ENCODE results near the gene SLC23A3. TPM values are rescaled to one million over a fixed set of nuclear protein-coding genes. Genes with fewer than 3 reads are reported as not detected.

The SLC23A3 gene
- total and polyA plus RNA-seq, 4 donors, result 0.23 to 2.4 (median 0.66) TPM

DNA sequence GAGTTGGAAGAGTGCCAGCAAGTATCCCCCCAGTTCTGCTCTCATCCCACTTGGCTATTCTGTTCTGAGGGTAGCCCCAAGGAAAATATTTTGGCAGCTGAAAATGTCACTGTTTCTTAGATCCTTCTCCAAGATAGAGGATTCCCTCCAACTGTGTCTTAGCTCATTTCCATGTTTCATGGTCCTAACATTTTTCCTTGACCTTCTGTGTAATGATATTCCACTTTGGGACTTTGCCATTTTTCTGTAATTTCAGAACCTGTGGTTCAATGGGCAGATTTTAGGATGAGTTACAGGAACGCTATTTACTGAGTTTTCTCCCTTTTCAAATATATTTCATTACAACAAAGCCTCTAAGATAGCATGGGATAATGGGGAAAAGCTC is 44.0 kb downstream of the SLC23A3 start:
- TF ChIP-seq YY1 (IDR thresholded peaks at IDR 0.05) (no peak), SP1 (IDR thresholded peaks at IDR 0.05) (no peak), HNF4G (IDR thresholded peaks at IDR 0.05) (no peak), EGR1 (IDR thresholded peaks at IDR 0.05; ENCODE audit: low read depth in 2 of 2) (no peak), ZBTB33 (IDR thresholded peaks at IDR 0.05) (no peak), CTCF (IDR thresholded peaks at IDR 0.05; ENCODE audit: low read depth, low read length, missing input control) (no peak), JUND (IDR thresholded peaks at IDR 0.05) (no peak), RXRA (IDR thresholded peaks at IDR 0.05) (no peak), HNF4A (conservative IDR thresholded peaks at IDR 0.05) (no peak), RAD21 (IDR thresholded peaks at IDR 0.05) (no peak), GABPA (IDR thresholded peaks at IDR 0.05 in 1 of 2, conservative IDR thresholded peaks at IDR 0.05 in 1 of 2) (no peak), REST (IDR thresholded peaks at IDR 0.05) (no peak), FOXA1 (IDR thresholded peaks at IDR 0.05) (no peak), NR2F2 (IDR thresholded peaks at IDR 0.05) (no peak), TAF1 (conservative IDR thresholded peaks at IDR 0.05) (no peak), FOXA2 (IDR thresholded peaks at IDR 0.05) (no peak)
- TF ChIP-seq, protein P1, sequence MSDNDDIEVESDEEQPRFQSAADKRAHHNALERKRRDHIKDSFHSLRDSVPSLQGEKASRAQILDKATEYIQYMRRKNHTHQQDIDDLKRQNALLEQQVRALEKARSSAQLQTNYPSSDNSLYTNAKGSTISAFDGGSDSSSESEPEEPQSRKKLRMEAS (IDR thresholded peaks at IDR 0.05), result no peak
- TF ChIP-seq, protein P2, sequence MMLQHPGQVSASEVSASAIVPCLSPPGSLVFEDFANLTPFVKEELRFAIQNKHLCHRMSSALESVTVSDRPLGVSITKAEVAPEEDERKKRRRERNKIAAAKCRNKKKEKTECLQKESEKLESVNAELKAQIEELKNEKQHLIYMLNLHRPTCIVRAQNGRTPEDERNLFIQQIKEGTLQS (IDR thresholded peaks at IDR 0.05), result no peak
- Histone ChIP-seq H3K9ac (ENCODE audit: low read depth in 1 of 2, low read length in 2 of 2) (peak overlapping the region in 1 of 2 donors; percentile 80), H3K36me3 (ENCODE audit: control insufficient read depth in 4 of 4, insufficient read depth in 3 of 4, low read depth in 1 of 4, low read length in 3 of 4) (no peaks in the 10 kb centered on the region), H3K9me3 (ENCODE audit: control insufficient read depth in 4 of 4, low read length in 3 of 4) (no peaks in the 10 kb centered on the region), H3K27ac (ENCODE audit: low read depth in 1 of 2, low read length in 2 of 2) (peak overlapping the region; percentile 64 to 81), H3K27me3 (ENCODE audit: control insufficient read depth in 4 of 4, insufficient read depth in 4 of 4, low read length in 3 of 4) (no peaks in the 10 kb centered on the region), H3K4me1 (ENCODE audit: control insufficient read depth in 4 of 4, insufficient read depth in 4 of 4, low read length in 3 of 4) (peaks cover 19 to 55% (median 45%) of the 10 kb centered on the region in 4 donors), H3K4me3 (ENCODE audit: low read depth in 1 of 3, low read length in 3 of 3) (peak overlapping the region in 1 of 3 donors; percentile 9)
- WGBS, result 39% methylated on average over 1 of the region's 1 CpG
- DNase-seq (ENCODE audit: low spot score), result no peak
